Ishikawa (cell line): ENCODE measurements around the gene CCDC18.

Source experiments
- EP300 ChIP-seq: IDR thresholded peaks from 2 replicates; pipeline ENCODE4 v1.6.1; 2012; ENCODE audit warnings: borderline replicate concordance
- TF ChIP-seq, protein P1 (sequence below): IDR thresholded peaks from 2 replicates; pipeline ENCODE4 v1.6.1; 2012

DNA sequence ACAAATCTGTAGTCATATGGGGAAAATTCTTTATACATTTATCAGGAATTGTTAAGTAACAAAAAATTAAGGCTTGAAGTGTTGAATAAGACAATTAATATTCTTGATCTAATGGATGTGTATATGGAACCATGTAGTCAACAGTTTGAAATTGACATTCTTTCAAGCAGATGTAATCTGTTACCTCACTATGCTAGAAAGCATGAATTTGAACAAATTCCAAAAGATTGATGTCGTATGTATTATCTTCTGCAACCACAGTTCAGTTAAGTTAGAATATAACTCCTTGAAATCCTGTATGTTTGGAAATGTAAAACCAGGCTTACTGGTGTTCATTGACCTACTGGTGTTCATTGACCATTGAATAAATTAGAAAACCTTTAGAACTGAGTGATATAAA, 16.1 kb downstream of the CCDC18 start:
- TF ChIP-seq, protein P1, sequence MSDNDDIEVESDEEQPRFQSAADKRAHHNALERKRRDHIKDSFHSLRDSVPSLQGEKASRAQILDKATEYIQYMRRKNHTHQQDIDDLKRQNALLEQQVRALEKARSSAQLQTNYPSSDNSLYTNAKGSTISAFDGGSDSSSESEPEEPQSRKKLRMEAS: no peak
- no peak for TF ChIP-seq EP300
